Inflammatory macrophage treated with lipopolysaccharide for 4 hours (primary cell): Measurements from ENCODE around the gene POU3F1.

Experiments used
- DNase-seq: peaks from one replicate; pipeline ENCODE4 v3.0.0-alpha.2; 2020

The POU3F1 gene

GRCh38 chr1:38072858-38073257 is 26.3 kb upstream of the POU3F1 start:
- no peak for DNase-seq

GRCh38 chr1:38071312-38072256 is 25.0 kb upstream of the POU3F1 start:
- peak; percentile 16 for DNase-seq

- no peak for DNase-seq
Observed at GRCh38 chr1:38068980-38069340, 22.4 kb upstream of the POU3F1 start.

- no peak for DNase-seq
Observed at GRCh38 chr1:38068220-38068979, 21.8 kb upstream of the POU3F1 start.

GRCh38 chr1:38064197-38064903 is 17.8 kb upstream of the POU3F1 start:
- DNase-seq, result no peak

- DNase-seq, result no peak
Observed at GRCh38 chr1:38063616-38064015, 17.0 kb upstream of the POU3F1 start.

- DNase-seq, result no peak
Observed at GRCh38 chr1:38062361-38063288, 16.0 kb upstream of the POU3F1 start.

- DNase-seq, result no peak
Observed at GRCh38 chr1:38061883-38062328, 15.3 kb upstream of the POU3F1 start.

- DNase-seq, result no peak
Observed at GRCh38 chr1:38061290-38061689, 14.7 kb upstream of the POU3F1 start.

- no peak for DNase-seq
Observed at GRCh38 chr1:38060498-38060897, 13.9 kb upstream of the POU3F1 start.

GRCh38 chr1:38059635-38060250 is 13.2 kb upstream of the POU3F1 start:
- DNase-seq, result no peak

- DNase-seq, result no peak
Observed at GRCh38 chr1:38055965-38056364, 9.4 kb upstream of the POU3F1 start.

GRCh38 chr1:38055398-38055797 is 8.8 kb upstream of the POU3F1 start:
- no peak for DNase-seq

- DNase-seq, result no peak
Observed at GRCh38 chr1:38053416-38054091, 7.0 kb upstream of the POU3F1 start.

- DNase-seq, result no peak
Observed at GRCh38 chr1:38052750-38053415, 6.3 kb upstream of the POU3F1 start.

- DNase-seq, result no peak
Observed at GRCh38 chr1:38051079-38051543, 4.5 kb upstream of the POU3F1 start.

GRCh38 chr1:38050397-38051078 is 3.9 kb upstream of the POU3F1 start:
- no peak for DNase-seq

- DNase-seq, result no peak
Observed at GRCh38 chr1:38047603-38048141, 1.1 kb upstream of the POU3F1 start.

- DNase-seq, result peak; percentile 52
Observed at GRCh38 chr1:38046884-38047602, 450 bp upstream of the POU3F1 start.
